ENCODE measurements around the gene PRSS33.

- no peak for TF ChIP-seq CTCF (IDR thresholded peaks at IDR 0.05)
- TF ChIP-seq POLR2AphosphoS5 (IDR thresholded peaks at IDR 0.05), result no peak
- no peak for TF ChIP-seq POLR2A (IDR thresholded peaks at IDR 0.05)
These were observed 15.6 kb downstream of the PRSS33 start for GRCh38 chr16:2771496-2772402.

Measured in gastroesophageal sphincter (tissue), 3 donors.